Loucy (cell line): Measurements from ENCODE around the gene MSX1.
"Not testable (repeated sequence)": the region's sequence is repeated elsewhere in the genome, so short reads cannot be mapped to it uniquely, and the experiment has no call there.

Experiments used
- H2AFZ ChIP-seq: fragments of 200-600 bp; sonication (generic); 2 replicates; pipeline ENCODE4 v1.6.0; 2016; ENCODE audit warnings: antibody characterized with exemption, mild to moderate bottlenecking, low read length, moderate library complexity
- H3F3A ChIP-seq: fragments of 200-600 bp; 2 replicates; pipeline ENCODE4 v1.6.0; 2016; ENCODE audit warnings: antibody characterized with exemption, low read depth, mild to moderate bottlenecking
- H3K27me3 ChIP-seq: fragments of 200-600 bp; sonication (generic); 2 replicates; pipeline ENCODE4 v1.6.1; 2014; ENCODE audit warnings: low read length, mild to moderate bottlenecking; ENCODE audit not compliant: insufficient read depth, poor library complexity, severe bottlenecking
- H3K36me3 ChIP-seq: fragments of 200-600 bp; sonication (generic); 2 replicates; pipeline ENCODE4 v1.6.1; 2016; ENCODE audit warnings: low read length; ENCODE audit not compliant: insufficient read depth
- H3K4me1 ChIP-seq: fragments of 200-600 bp; sonication (generic); 2 replicates; pipeline ENCODE4 v1.5.1; 2014; ENCODE audit warnings: low read length, mild to moderate bottlenecking; ENCODE audit not compliant: insufficient read depth, poor library complexity, severe bottlenecking
- H3K4me2 ChIP-seq: fragments of 200-600 bp; sonication (generic); 2 replicates; pipeline ENCODE4 v1.6.0; 2014; ENCODE audit warnings: antibody characterized with exemption, low read length, low read depth, mild to moderate bottlenecking; ENCODE audit not compliant: poor library complexity, severe bottlenecking
- H3K4me3 ChIP-seq: fragments of 200-600 bp; sonication (generic); 2 replicates; pipeline ENCODE4 v1.5.1; 2014; ENCODE audit warnings: low read length, mild to moderate bottlenecking, mixed read lengths; ENCODE audit not compliant: poor library complexity, severe bottlenecking
- H3K79me2 ChIP-seq: fragments of 200-600 bp; sonication (generic); 2 replicates; pipeline ENCODE4 v1.6.1; 2014; ENCODE audit warnings: low read length; ENCODE audit not compliant: insufficient read depth
- H3K9ac ChIP-seq: fragments of 200-600 bp; sonication (generic); 2 replicates; pipeline ENCODE4 v1.6.0; 2014; ENCODE audit warnings: mild to moderate bottlenecking, low read depth, low read length, moderate library complexity; ENCODE audit not compliant: poor library complexity, severe bottlenecking
- H3K9me2 ChIP-seq: fragments of 200-600 bp; sonication (generic); replicated peaks from 2 replicates; pipeline ENCODE4 v1.6.1; 2016; ENCODE audit warnings: low read depth, low read length, mixed read lengths
- H3K9me3 ChIP-seq: fragments of 200-600 bp; sonication (generic); 2 replicates; pipeline ENCODE4 v1.6.1; 2014; ENCODE audit warnings: mild to moderate bottlenecking, antibody characterized with exemption, low read length, low read depth; ENCODE audit not compliant: insufficient read depth
- H4K20me1 ChIP-seq: fragments of 200-600 bp; sonication (generic); 2 replicates; pipeline ENCODE4 v1.6.0; 2014; ENCODE audit warnings: antibody characterized with exemption, low read length, mild to moderate bottlenecking; ENCODE audit not compliant: insufficient read depth, poor library complexity, severe bottlenecking
- CTCF ChIP-seq: fragments of 200-600 bp; sonication (generic); conservative IDR thresholded peaks from 2 replicates; pipeline ENCODE4 v1.5.1; 2014; ENCODE audit warnings: mild to moderate bottlenecking, antibody characterized with exemption, low read length
- EZH2phosphoT487 ChIP-seq: fragments of 200-600 bp; IDR thresholded peaks from 2 replicates; pipeline ENCODE4 v1.6.1; 2018; ENCODE audit warnings: antibody characterized with exemption, mild to moderate bottlenecking, moderate library complexity, borderline replicate concordance

Gene MSX1

DNA sequence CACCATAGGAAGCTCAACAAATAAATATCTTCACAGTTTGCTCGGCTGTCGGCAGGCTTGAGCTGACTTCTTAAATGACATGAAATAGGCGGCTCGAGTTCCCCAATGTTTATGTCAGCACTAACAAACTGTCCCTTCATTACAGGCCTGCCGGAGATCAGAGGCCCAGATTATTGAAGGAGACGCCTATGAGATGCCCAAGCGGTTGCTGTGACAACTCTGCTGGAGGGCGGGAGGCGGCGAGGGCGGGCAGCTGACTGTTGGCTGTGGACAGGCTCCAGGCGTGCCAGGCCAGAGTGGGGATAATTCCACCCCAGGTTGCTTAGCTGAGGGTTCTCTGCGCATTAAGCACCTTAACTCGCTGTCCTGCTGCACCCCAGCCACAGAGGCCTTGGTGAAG lies 39.2 kb upstream of the MSX1 start:
- H3K4me3 ChIP-seq: no peak overlapping the region
- no peak overlapping the region for H3K9ac ChIP-seq
- H4K20me1 ChIP-seq: no peaks in the 10 kb centered on the region
- no peak overlapping the region for H2AFZ ChIP-seq
- no peaks in the 10 kb centered on the region; the same call in 1 of the 2 replicates for H3K9me3 ChIP-seq
- H3F3A ChIP-seq: no peaks in the 10 kb centered on the region
- H3K36me3 ChIP-seq: no peaks in the 10 kb centered on the region
- no peaks in the 10 kb centered on the region for H3K4me1 ChIP-seq
- H3K79me2 ChIP-seq: no peaks in the 10 kb centered on the region
- no peaks in the 10 kb centered on the region for H3K9me2 ChIP-seq
- H3K4me2 ChIP-seq: no peak overlapping the region
- H3K27me3 ChIP-seq: no peaks in the 10 kb centered on the region
- TF ChIP-seq EZH2phosphoT487 (no peak), CTCF (no peak)

- H3K4me3 ChIP-seq: no peak overlapping the region
- H4K20me1 ChIP-seq: no peaks in the 10 kb centered on the region
- no peaks in the 10 kb centered on the region for H3K36me3 ChIP-seq
- H3F3A ChIP-seq: no peaks in the 10 kb centered on the region
- H3K9me3 ChIP-seq: no peaks in the 10 kb centered on the region; the same call in 1 of the 2 replicates
- H3K9me2 ChIP-seq: no peaks in the 10 kb centered on the region
- H3K27me3 ChIP-seq: no peaks in the 10 kb centered on the region
- no peak overlapping the region for H3K9ac ChIP-seq
- TF ChIP-seq EZH2phosphoT487: no peak
- TF ChIP-seq CTCF: no peak
- H3K4me2 ChIP-seq: no peak overlapping the region
- H2AFZ ChIP-seq: no peak overlapping the region
- no peaks in the 10 kb centered on the region for H3K79me2 ChIP-seq
- no peaks in the 10 kb centered on the region for H3K4me1 ChIP-seq
These were observed 38.7 kb upstream of the MSX1 start for GRCh38 chr4:4820739-4821138.

GRCh38 chr4:4821577-4821976 lies 37.9 kb upstream of the MSX1 start:
- Histone ChIP-seq H4K20me1 (no peaks in the 10 kb centered on the region), H3F3A (no peaks in the 10 kb centered on the region), H3K79me2 (no peaks in the 10 kb centered on the region), H3K4me1 (no peaks in the 10 kb centered on the region), H3K36me3 (no peaks in the 10 kb centered on the region), H2AFZ (no peak overlapping the region), H3K27me3 (no peaks in the 10 kb centered on the region), H3K9me2 (no peaks in the 10 kb centered on the region), H3K4me2 (no peak overlapping the region), H3K4me3 (no peak overlapping the region), H3K9me3 (no peaks in the 10 kb centered on the region; the same call in 1 of the 2 replicates), H3K9ac (no peak overlapping the region)
- no peak for TF ChIP-seq CTCF
- no peak for TF ChIP-seq EZH2phosphoT487

DNA sequence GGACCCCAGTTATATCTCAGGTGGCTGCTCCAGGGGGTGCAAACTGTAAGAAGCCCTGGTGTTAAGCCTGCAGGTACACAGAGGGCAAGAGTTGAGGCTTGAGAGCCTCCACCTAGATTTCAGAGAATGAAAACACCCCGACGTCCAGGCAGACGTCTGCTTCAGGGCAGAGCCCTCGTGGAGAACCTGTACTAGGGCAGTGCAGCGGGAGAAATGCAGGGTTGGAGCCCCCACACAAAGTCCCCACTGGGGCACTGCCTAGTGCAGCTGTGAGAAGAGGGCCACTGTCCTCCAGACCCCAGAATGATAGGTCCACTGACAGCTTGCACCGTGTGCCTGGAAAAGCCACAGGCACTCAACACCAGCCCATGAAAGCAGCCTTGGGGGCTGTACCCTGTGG lies 37.2 kb upstream of the MSX1 start:
- not testable (repeated sequence) for H3K9ac ChIP-seq, H3K9me2 ChIP-seq, H3K4me2 ChIP-seq, H3K36me3 ChIP-seq, H3K4me1 ChIP-seq, H3F3A ChIP-seq, H3K79me2 ChIP-seq, H3K4me3 ChIP-seq, H4K20me1 ChIP-seq, H2AFZ ChIP-seq, H3K27me3 ChIP-seq, H3K9me3 ChIP-seq
